Breast epithelium (tissue), 3 donors: ENCODE data around the gene TRAPPC10.

Experiments used
- CTCF ChIP-seq, 3 donors: fragments of 450-650 bp; IDR thresholded peaks; one replicate each; pipeline ENCODE4 v1.5.1; 2016 to 2017; ENCODE audit warnings: antibody characterized with exemption in 3 of 3, mild to moderate bottlenecking in 3 of 3, moderate library complexity in 3 of 3
- POLR2A ChIP-seq: fragments of 450-650 bp; IDR thresholded peaks from one replicate; pipeline ENCODE4 v1.6.1; 2016; ENCODE audit warnings: antibody characterized with exemption, mild to moderate bottlenecking, moderate library complexity

- TF ChIP-seq CTCF (IDR thresholded peaks at IDR 0.05) (no peak), POLR2A (no peak)
These were observed 75.6 kb downstream of the TRAPPC10 start for GRCh38 chr21:44087426-44088400.
